Natural killer cell treated with Interleukin-12 subunit alpha and Interleukin-12 subunit beta and Interleukin-15 and Interleukin-18, amount 100 ng/mL, for 72 hours (primary cell): ENCODE results near the gene PRKD1. TPM values are rescaled to one million over a fixed set of nuclear protein-coding genes. Genes with fewer than 3 reads are reported as not detected.
"Not testable (repeated sequence)": the region's sequence is repeated elsewhere in the genome, so short reads cannot be mapped to it uniquely, and the experiment has no call there.

Experiments used
- ATAC-seq, 2 donors: fragments of 150-1000 bp; cut with Tn5 transposase in 1 of 2; sonication (Bioruptor Pico), chemical (Tn5 transposase) in 1 of 2; 2 replicates each; pipeline ENCODE4 v1.10.0; 2021
- DNase-seq: peaks from one replicate; pipeline ENCODE4 v3.0.0; 2022; ENCODE audit warnings: low spot score
- H3K27ac Mint-ChIP-seq, 2 donors: 1 replicate in 1 of 2; 2 replicates in 1 of 2; pipeline ENCODE4 v1.8.0; 2022; ENCODE audit warnings: mixed read lengths in 2 of 2, mild to moderate bottlenecking in 1 of 2, moderate library complexity in 1 of 2
- H3K27me3 Mint-ChIP-seq, 2 donors: 1 replicate in 1 of 2; 2 replicates in 1 of 2; pipeline ENCODE4 v1.8.0; 2022; ENCODE audit warnings: mixed read lengths in 2 of 2
- H3K36me3 Mint-ChIP-seq: one replicate; pipeline ENCODE4 v1.8.0; 2022; ENCODE audit warnings: mixed read lengths
- H3K4me1 Mint-ChIP-seq, 2 donors: 1 replicate in 1 of 2; 2 replicates in 1 of 2; pipeline ENCODE4 v1.8.0; 2022; ENCODE audit warnings: low read depth in 2 of 2, mixed read lengths in 2 of 2, mild to moderate bottlenecking in 1 of 2
- H3K4me3 Mint-ChIP-seq: one replicate; pipeline ENCODE4 v1.8.0; 2022; ENCODE audit warnings: mixed read lengths
- H3K9me3 Mint-ChIP-seq: 2 replicates; pipeline ENCODE4 v1.8.0; 2022; ENCODE audit warnings: mixed read lengths
- total RNA-seq, 2 donors: library from RNA; stranded (reverse); gene quantifications; one replicate each; pipeline ENCODE4 v1.2.3, GENCODE V29; 2022

Gene PRKD1
- total RNA-seq, 2 donors from 2014 or later: 0.61 TPM; not detected in 1

GRCh38 chr14:29712601-29713000, 215.0 kb downstream of the PRKD1 start:
- Mint-ChIP-seq H3K27me3 (no peaks in the 10 kb centered on the region), H3K36me3 (no peaks in the 10 kb centered on the region), H3K27ac (no peak overlapping the region), H3K4me3 (no peak overlapping the region), H3K9me3 (peaks cover 30% of the 10 kb centered on the region), H3K4me1 (no peaks in the 10 kb centered on the region)
- ATAC-seq (no peak), DNase-seq (no peak)

- peaks cover 5% of the 10 kb centered on the region for H3K36me3 Mint-ChIP-seq
- H3K9me3 Mint-ChIP-seq: peaks cover 35% of the 10 kb centered on the region
- no peaks in the 10 kb centered on the region for H3K27me3 Mint-ChIP-seq
- ATAC-seq (no peak), DNase-seq (no peak)
- H3K4me1 Mint-ChIP-seq: no peaks in the 10 kb centered on the region
- H3K27ac Mint-ChIP-seq: no peak overlapping the region
- no peak overlapping the region for H3K4me3 Mint-ChIP-seq
These were observed 217.6 kb downstream of the PRKD1 start for GRCh38 chr14:29710015-29710414.

- Mint-ChIP-seq H3K4me1 (no peaks in the 10 kb centered on the region), H3K27ac (no peak overlapping the region), H3K9me3 (peaks cover 32% of the 10 kb centered on the region), H3K36me3 (peaks cover 5% of the 10 kb centered on the region), H3K4me3 (no peak overlapping the region), H3K27me3 (no peaks in the 10 kb centered on the region)
- no peak for ATAC-seq
- no peak for DNase-seq
These were observed 218.2 kb downstream of the PRKD1 start for GRCh38 chr14:29709490-29709889.

- Mint-ChIP-seq H3K4me1 (no peaks in the 10 kb centered on the region), H3K27ac (no peak overlapping the region), H3K36me3 (peaks cover 5% of the 10 kb centered on the region), H3K9me3 (peaks cover 29% of the 10 kb centered on the region), H3K27me3 (no peaks in the 10 kb centered on the region), H3K4me3 (no peak overlapping the region)
- DNase-seq (no peak), ATAC-seq (no peak)
These were observed 220.9 kb downstream of the PRKD1 start for GRCh38 chr14:29706700-29707099.

GRCh38 chr14:29705801-29706200, 221.8 kb downstream of the PRKD1 start:
- no peak for DNase-seq
- no peak overlapping the region for H3K27ac Mint-ChIP-seq
- no peaks in the 10 kb centered on the region for H3K27me3 Mint-ChIP-seq
- no peak overlapping the region for H3K4me3 Mint-ChIP-seq
- peaks cover 26% of the 10 kb centered on the region for H3K9me3 Mint-ChIP-seq
- ATAC-seq: no peak
- no peaks in the 10 kb centered on the region for H3K4me1 Mint-ChIP-seq
- peaks cover 5% of the 10 kb centered on the region for H3K36me3 Mint-ChIP-seq

- H3K27me3 Mint-ChIP-seq, H3K4me3 Mint-ChIP-seq, ATAC-seq, DNase-seq, H3K27ac Mint-ChIP-seq, H3K4me1 Mint-ChIP-seq: not testable (repeated sequence)
- Mint-ChIP-seq H3K9me3 (peaks cover 19% of the 10 kb centered on the region), H3K36me3 (peaks cover 11% of the 10 kb centered on the region)
These were observed 238.1 kb downstream of the PRKD1 start for GRCh38 chr14:29689597-29689996.

- no peaks in the 10 kb centered on the region for H3K4me1 Mint-ChIP-seq
- no peak overlapping the region for H3K27ac Mint-ChIP-seq
- H3K36me3 Mint-ChIP-seq: peaks cover 10% of the 10 kb centered on the region
- ATAC-seq (no peak), DNase-seq (no peak)
- no peak overlapping the region for H3K4me3 Mint-ChIP-seq
- H3K9me3 Mint-ChIP-seq: peaks cover 22% of the 10 kb centered on the region
- no peaks in the 10 kb centered on the region for H3K27me3 Mint-ChIP-seq
These were observed 239.8 kb downstream of the PRKD1 start for GRCh38 chr14:29687866-29688265.

GRCh38 chr14:29687071-29687765, 240.4 kb downstream of the PRKD1 start:
- peaks cover 25% of the 10 kb centered on the region for H3K9me3 Mint-ChIP-seq
- DNase-seq (no peak), ATAC-seq (no peak)
- no peak overlapping the region for H3K4me3 Mint-ChIP-seq
- H3K27ac Mint-ChIP-seq: no peak overlapping the region
- H3K36me3 Mint-ChIP-seq: peaks cover 14% of the 10 kb centered on the region
- H3K27me3 Mint-ChIP-seq: no peaks in the 10 kb centered on the region
- H3K4me1 Mint-ChIP-seq: no peaks in the 10 kb centered on the region

- Mint-ChIP-seq H3K4me1 (no peaks in the 10 kb centered on the region), H3K27ac (no peak overlapping the region), H3K27me3 (no peaks in the 10 kb centered on the region), H3K9me3 (peaks cover 25% of the 10 kb centered on the region), H3K4me3 (no peak overlapping the region), H3K36me3 (peaks cover 9% of the 10 kb centered on the region)
- ATAC-seq: no peak
- no peak for DNase-seq
These were observed 242.7 kb downstream of the PRKD1 start for GRCh38 chr14:29684926-29685325.

GRCh38 chr14:29682789-29683188, 244.9 kb downstream of the PRKD1 start:
- H3K4me3 Mint-ChIP-seq: no peak overlapping the region
- H3K9me3 Mint-ChIP-seq: peaks cover 25% of the 10 kb centered on the region
- H3K36me3 Mint-ChIP-seq: peaks cover 9% of the 10 kb centered on the region
- no peak overlapping the region for H3K27ac Mint-ChIP-seq
- DNase-seq (no peak), ATAC-seq (no peak)
- H3K4me1 Mint-ChIP-seq: no peaks in the 10 kb centered on the region
- no peaks in the 10 kb centered on the region for H3K27me3 Mint-ChIP-seq

- H3K4me1 Mint-ChIP-seq: no peaks in the 10 kb centered on the region
- no peak overlapping the region for H3K27ac Mint-ChIP-seq
- ATAC-seq (no peak), DNase-seq (no peak)
- no peak overlapping the region for H3K4me3 Mint-ChIP-seq
- H3K27me3 Mint-ChIP-seq: no peaks in the 10 kb centered on the region
- H3K9me3 Mint-ChIP-seq: peaks cover 22% of the 10 kb centered on the region
- peaks cover 9% of the 10 kb centered on the region for H3K36me3 Mint-ChIP-seq
These were observed 246.3 kb downstream of the PRKD1 start for GRCh38 chr14:29681316-29681715.

- Mint-ChIP-seq H3K4me1 (no peaks in the 10 kb centered on the region), H3K27me3 (no peaks in the 10 kb centered on the region), H3K27ac (no peak overlapping the region), H3K9me3 (peaks cover 18% of the 10 kb centered on the region), H3K36me3 (no peaks in the 10 kb centered on the region), H3K4me3 (no peak overlapping the region)
- ATAC-seq (no peak), DNase-seq (no peak)
These were observed 252.9 kb downstream of the PRKD1 start for GRCh38 chr14:29674566-29675285.

- no peak overlapping the region for H3K4me3 Mint-ChIP-seq
- peaks cover 14% of the 10 kb centered on the region for H3K9me3 Mint-ChIP-seq
- ATAC-seq (no peak), DNase-seq (no peak)
- no peaks in the 10 kb centered on the region for H3K36me3 Mint-ChIP-seq
- H3K27ac Mint-ChIP-seq: no peak overlapping the region
- no peaks in the 10 kb centered on the region for H3K27me3 Mint-ChIP-seq
- no peaks in the 10 kb centered on the region for H3K4me1 Mint-ChIP-seq
These were observed 254.8 kb downstream of the PRKD1 start for GRCh38 chr14:29672831-29673230.

- DNase-seq (no peak), ATAC-seq (no peak)
- no peaks in the 10 kb centered on the region for H3K36me3 Mint-ChIP-seq
- H3K9me3 Mint-ChIP-seq: peaks cover 14% of the 10 kb centered on the region
- H3K4me1 Mint-ChIP-seq: no peaks in the 10 kb centered on the region
- no peaks in the 10 kb centered on the region for H3K27me3 Mint-ChIP-seq
- H3K27ac Mint-ChIP-seq: no peak overlapping the region
- no peak overlapping the region for H3K4me3 Mint-ChIP-seq
These were observed 256.6 kb downstream of the PRKD1 start for GRCh38 chr14:29671034-29671433.
